ENCODE results near the gene ADIPOR2.

The ADIPOR2 gene

GRCh38 chr12:1661553-1662335 lies 29.1 kb upstream of the ADIPOR2 start:
- Histone ChIP-seq H3K36me3 (no peaks in the 10 kb centered on the region), H3K9me3 (no peaks in the 10 kb centered on the region), H3K27ac (peak overlapping the region; percentile 83), H3K4me3 (ENCODE audit: low read depth in 1 of 2, low read length in 1 of 2) (peak overlapping the region; percentile 67 to 69), H3K27me3 (no peaks in the 10 kb centered on the region), H3K4me1 (ENCODE audit: control insufficient read depth in 1 of 2, insufficient read depth in 1 of 2, low read depth in 1 of 2, low read length in 1 of 2) (peaks cover 26% of the 10 kb centered on the region in 2 experiments)
- TF ChIP-seq CTCF (IDR thresholded peaks at IDR 0.05), result peak; percentile 47

- H3K4me1 ChIP-seq (ENCODE audit: control insufficient read depth in 1 of 2, insufficient read depth in 1 of 2, low read depth in 1 of 2, low read length in 1 of 2), result peaks cover 36 to 38% of the 10 kb centered on the region in 2 experiments
- no peaks in the 10 kb centered on the region for H3K27me3 ChIP-seq
- no peaks in the 10 kb centered on the region for H3K9me3 ChIP-seq
- no peak for TF ChIP-seq CTCF (IDR thresholded peaks at IDR 0.05)
- peak overlapping the region in 1 of 2 experiments; percentile 10 for H3K4me3 ChIP-seq (ENCODE audit: low read depth in 1 of 2, low read length in 1 of 2)
- no peaks in the 10 kb centered on the region for H3K36me3 ChIP-seq
- peak overlapping the region; percentile 18 for H3K27ac ChIP-seq
Measured at GRCh38 chr12:1662761-1663439, 28.0 kb upstream of the ADIPOR2 start.

GRCh38 chr12:1663440-1664132 lies 27.3 kb upstream of the ADIPOR2 start:
- TF ChIP-seq CTCF (IDR thresholded peaks at IDR 0.05), result no peak
- no peaks in the 10 kb centered on the region for H3K9me3 ChIP-seq
- peak overlapping the region; percentile 18 for H3K27ac ChIP-seq
- H3K36me3 ChIP-seq, result no peaks in the 10 kb centered on the region
- H3K27me3 ChIP-seq, result no peaks in the 10 kb centered on the region
- no peak overlapping the region for H3K4me3 ChIP-seq (ENCODE audit: low read depth in 1 of 2, low read length in 1 of 2)
- peaks cover 43 to 44% of the 10 kb centered on the region in 2 experiments for H3K4me1 ChIP-seq (ENCODE audit: control insufficient read depth in 1 of 2, insufficient read depth in 1 of 2, low read depth in 1 of 2, low read length in 1 of 2)

GRCh38 chr12:1665366-1665765 lies 25.5 kb upstream of the ADIPOR2 start:
- Histone ChIP-seq H3K4me3 (ENCODE audit: low read depth in 1 of 2, low read length in 1 of 2) (no peak overlapping the region), H3K9me3 (no peaks in the 10 kb centered on the region), H3K36me3 (no peaks in the 10 kb centered on the region), H3K27me3 (no peaks in the 10 kb centered on the region), H3K27ac (no peak overlapping the region), H3K4me1 (ENCODE audit: control insufficient read depth in 1 of 2, insufficient read depth in 1 of 2, low read depth in 1 of 2, low read length in 1 of 2) (peaks cover 53 to 56% of the 10 kb centered on the region in 2 experiments)
- TF ChIP-seq CTCF (IDR thresholded peaks at IDR 0.05), result no peak

- no peak overlapping the region for H3K27ac ChIP-seq
- peaks cover 54 to 58% of the 10 kb centered on the region in 2 experiments for H3K4me1 ChIP-seq (ENCODE audit: control insufficient read depth in 1 of 2, insufficient read depth in 1 of 2, low read depth in 1 of 2, low read length in 1 of 2)
- H3K4me3 ChIP-seq (ENCODE audit: low read depth in 1 of 2, low read length in 1 of 2), result no peak overlapping the region
- H3K9me3 ChIP-seq, result no peaks in the 10 kb centered on the region
- no peaks in the 10 kb centered on the region for H3K27me3 ChIP-seq
- TF ChIP-seq CTCF (IDR thresholded peaks at IDR 0.05), result no peak
- H3K36me3 ChIP-seq, result no peaks in the 10 kb centered on the region
Measured at GRCh38 chr12:1666215-1666614, 24.7 kb upstream of the ADIPOR2 start.

All from neutrophil (primary cell).